HEK293 (cell line): ENCODE data around the gene HOXD12.

Experiments
- BCL11B ChIP-seq: fragments of 450-650 bp; formaldehyde crosslinking; IDR thresholded peaks from 2 replicates; pipeline ENCODE4 v1.5.1; 2016; ENCODE audit warnings: low read depth, missing biosample characterization, missing genetic modification characterization
- EGR2 ChIP-seq: fragments of 450-650 bp; formaldehyde crosslinking; IDR thresholded peaks from 2 replicates; pipeline ENCODE4 v1.5.1; 2016; ENCODE audit warnings: low read depth, missing biosample characterization, missing genetic modification characterization
- HOXA7 ChIP-seq: sonication (generic); formaldehyde crosslinking; IDR thresholded peaks from 2 replicates; pipeline ENCODE4 v1.8.1; 2022; ENCODE audit warnings: missing genetic modification reagents, borderline replicate concordance
- KLF16 ChIP-seq: fragments of 450-650 bp; formaldehyde crosslinking; IDR thresholded peaks from 2 replicates; pipeline ENCODE4 v1.5.1; 2017; ENCODE audit warnings: missing biosample characterization, missing genetic modification characterization
- KLF8 ChIP-seq: fragments of 450-650 bp; formaldehyde crosslinking; IDR thresholded peaks from 2 replicates; pipeline ENCODE4 v1.5.1; 2016; ENCODE audit warnings: missing biosample characterization, missing genetic modification characterization
- SALL2 ChIP-seq: fragments of 450-650 bp; formaldehyde crosslinking; IDR thresholded peaks from 2 replicates; pipeline ENCODE4 v1.5.0; 2017; ENCODE audit warnings: missing biosample characterization, mild to moderate bottlenecking, missing genetic modification characterization, borderline replicate concordance
- SETDB1 ChIP-seq: IDR thresholded peaks from one replicate; pipeline ENCODE4 v1.6.1; 2017; ENCODE audit warnings: mild to moderate bottlenecking, low read length, moderate library complexity, mixed read lengths; ENCODE audit not compliant: insufficient read length
- SP3 ChIP-seq: fragments of 450-650 bp; formaldehyde crosslinking; IDR thresholded peaks from 2 replicates; pipeline ENCODE4 v1.5.1; 2016; ENCODE audit warnings: missing biosample characterization, missing genetic modification characterization
- ZBTB7A ChIP-seq: fragments of 450-650 bp; formaldehyde crosslinking; IDR thresholded peaks from 2 replicates; pipeline ENCODE4 v1.5.1; 2016; ENCODE audit warnings: low read depth, missing biosample characterization, missing genetic modification characterization
- ZNF202 ChIP-seq: fragments of 450-650 bp; formaldehyde crosslinking; IDR thresholded peaks from 2 replicates; pipeline ENCODE4 v1.5.1; 2016; ENCODE audit warnings: missing biosample characterization, missing genetic modification characterization, borderline replicate concordance
- ZNF214 ChIP-seq: fragments of 450-650 bp; formaldehyde crosslinking; IDR thresholded peaks from 2 replicates; pipeline ENCODE4 v1.5.1; 2017; ENCODE audit warnings: missing biosample characterization, mild to moderate bottlenecking, missing genetic modification characterization, borderline replicate concordance
- ZNF335 ChIP-seq: fragments of 450-650 bp; formaldehyde crosslinking; conservative IDR thresholded peaks from 2 replicates; pipeline ENCODE4 v1.5.1; 2016; ENCODE audit warnings: missing biosample characterization, missing genetic modification characterization
- ZNF416 ChIP-seq: fragments of 450-650 bp; formaldehyde crosslinking; IDR thresholded peaks from 2 replicates; pipeline ENCODE4 v1.5.1; 2016; ENCODE audit warnings: missing biosample characterization, missing genetic modification characterization
- ZNF433 ChIP-seq: fragments of 450-650 bp; formaldehyde crosslinking; IDR thresholded peaks from 2 replicates; pipeline ENCODE4 v1.5.1; 2016; ENCODE audit warnings: missing biosample characterization, missing genetic modification characterization, low read depth
- ZNF560 ChIP-seq: fragments of 450-650 bp; formaldehyde crosslinking; IDR thresholded peaks from 2 replicates; pipeline ENCODE4 v1.5.1; 2017; ENCODE audit warnings: missing biosample characterization, missing genetic modification characterization, borderline replicate concordance
- ZNF571 ChIP-seq: fragments of 450-650 bp; formaldehyde crosslinking; IDR thresholded peaks from 2 replicates; pipeline ENCODE4 v1.5.0; 2017; ENCODE audit warnings: missing biosample characterization, missing genetic modification characterization
- ZNF596 ChIP-seq: fragments of 450-650 bp; IDR thresholded peaks from 2 replicates; pipeline ENCODE4 v1.5.0; 2018; ENCODE audit warnings: missing biosample characterization, mild to moderate bottlenecking, missing genetic modification characterization, moderate library complexity
- ZNF660 ChIP-seq: fragments of 450-650 bp; IDR thresholded peaks from 2 replicates; pipeline ENCODE4 v1.5.1; 2018; ENCODE audit warnings: missing biosample characterization, mild to moderate bottlenecking, missing genetic modification characterization
- ZNF776 ChIP-seq: fragments of 450-650 bp; formaldehyde crosslinking; IDR thresholded peaks from 2 replicates; pipeline ENCODE4 v1.5.0; 2017; ENCODE audit warnings: missing biosample characterization, missing genetic modification characterization, borderline replicate concordance
- ZNF791 ChIP-seq: fragments of 450-650 bp; formaldehyde crosslinking; IDR thresholded peaks from 2 replicates; pipeline ENCODE4 v1.5.1; 2016; ENCODE audit warnings: missing biosample characterization, missing genetic modification characterization
- ZNF843 ChIP-seq: fragments of 450-650 bp; formaldehyde crosslinking; IDR thresholded peaks from 2 replicates; pipeline ENCODE4 v1.5.1; 2016; ENCODE audit warnings: missing biosample characterization, missing genetic modification characterization
- ZSCAN30 ChIP-seq: fragments of 450-650 bp; IDR thresholded peaks from 2 replicates; pipeline ENCODE4 v1.5.1; 2018; ENCODE audit warnings: missing biosample characterization, mild to moderate bottlenecking, missing genetic modification characterization, moderate library complexity
- TF ChIP-seq, protein P1 (sequence below): fragments of 450-650 bp; formaldehyde crosslinking; conservative IDR thresholded peaks from 2 replicates; pipeline ENCODE4 v1.5.1; 2016; ENCODE audit warnings: low read depth, missing biosample characterization, missing genetic modification characterization
- TF ChIP-seq, protein P2 (sequence below): fragments of 450-650 bp; formaldehyde crosslinking; IDR thresholded peaks from 2 replicates; pipeline ENCODE4 v1.5.1; 2016; ENCODE audit warnings: missing biosample characterization, missing genetic modification characterization
- TF ChIP-seq, protein P3 (sequence below): fragments of 450-650 bp; formaldehyde crosslinking; IDR thresholded peaks from 2 replicates; pipeline ENCODE4 v1.5.1; 2016; ENCODE audit warnings: missing biosample characterization, missing genetic modification characterization
- TF ChIP-seq, protein P4 (sequence below): fragments of 450-650 bp; formaldehyde crosslinking; IDR thresholded peaks from 2 replicates; pipeline ENCODE4 v1.5.1; 2016; ENCODE audit warnings: missing biosample characterization, missing genetic modification characterization, borderline replicate concordance
- TF ChIP-seq, protein P5 (sequence below): fragments of 450-650 bp; formaldehyde crosslinking; IDR thresholded peaks from 2 replicates; pipeline ENCODE4 v1.5.1; 2016; ENCODE audit warnings: missing biosample characterization, missing genetic modification characterization

Gene HOXD12

DNA sequence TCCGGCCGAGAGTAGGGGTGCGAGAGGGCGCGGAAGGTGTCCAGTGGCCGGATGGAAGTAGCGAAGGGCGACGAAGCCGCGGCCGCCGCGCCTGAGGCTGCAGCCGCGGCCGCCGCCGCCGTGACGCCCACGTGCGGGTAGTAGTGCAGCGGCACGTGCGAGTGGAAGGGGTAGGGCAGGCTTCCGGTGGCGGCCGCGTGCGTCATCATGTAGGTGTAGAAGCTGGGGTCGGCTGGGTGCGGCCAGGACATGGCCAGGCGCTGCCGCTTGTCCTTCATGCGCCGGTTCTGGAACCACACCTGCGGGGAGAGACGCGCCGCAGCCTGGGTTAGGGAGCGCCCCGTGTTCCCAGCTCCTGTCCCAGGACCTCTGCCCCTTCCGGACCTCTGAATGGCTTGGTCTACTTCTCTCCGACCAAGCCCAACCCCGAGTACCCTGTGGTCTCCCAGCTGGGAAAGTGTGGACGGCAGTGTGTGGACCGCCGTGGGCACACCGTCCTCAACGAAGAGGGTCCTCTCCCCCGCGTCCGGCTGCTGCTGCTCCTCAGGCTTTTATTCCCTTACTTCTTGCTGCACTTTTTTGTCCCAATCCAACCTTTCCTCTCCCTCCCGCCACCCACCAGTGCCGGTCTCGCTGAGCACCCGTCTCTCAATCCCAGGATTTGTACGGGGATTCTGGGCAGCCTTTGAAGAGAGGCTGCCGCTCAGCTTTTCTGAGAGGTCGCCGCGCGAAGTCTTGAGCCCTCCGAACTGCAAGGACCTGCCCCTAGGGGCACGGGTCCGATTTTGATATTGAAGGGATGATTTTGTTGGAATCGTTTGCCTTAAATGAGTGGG, 18.8 kb upstream of the HOXD12 start (continued):
- TF ChIP-seq, protein P1, sequence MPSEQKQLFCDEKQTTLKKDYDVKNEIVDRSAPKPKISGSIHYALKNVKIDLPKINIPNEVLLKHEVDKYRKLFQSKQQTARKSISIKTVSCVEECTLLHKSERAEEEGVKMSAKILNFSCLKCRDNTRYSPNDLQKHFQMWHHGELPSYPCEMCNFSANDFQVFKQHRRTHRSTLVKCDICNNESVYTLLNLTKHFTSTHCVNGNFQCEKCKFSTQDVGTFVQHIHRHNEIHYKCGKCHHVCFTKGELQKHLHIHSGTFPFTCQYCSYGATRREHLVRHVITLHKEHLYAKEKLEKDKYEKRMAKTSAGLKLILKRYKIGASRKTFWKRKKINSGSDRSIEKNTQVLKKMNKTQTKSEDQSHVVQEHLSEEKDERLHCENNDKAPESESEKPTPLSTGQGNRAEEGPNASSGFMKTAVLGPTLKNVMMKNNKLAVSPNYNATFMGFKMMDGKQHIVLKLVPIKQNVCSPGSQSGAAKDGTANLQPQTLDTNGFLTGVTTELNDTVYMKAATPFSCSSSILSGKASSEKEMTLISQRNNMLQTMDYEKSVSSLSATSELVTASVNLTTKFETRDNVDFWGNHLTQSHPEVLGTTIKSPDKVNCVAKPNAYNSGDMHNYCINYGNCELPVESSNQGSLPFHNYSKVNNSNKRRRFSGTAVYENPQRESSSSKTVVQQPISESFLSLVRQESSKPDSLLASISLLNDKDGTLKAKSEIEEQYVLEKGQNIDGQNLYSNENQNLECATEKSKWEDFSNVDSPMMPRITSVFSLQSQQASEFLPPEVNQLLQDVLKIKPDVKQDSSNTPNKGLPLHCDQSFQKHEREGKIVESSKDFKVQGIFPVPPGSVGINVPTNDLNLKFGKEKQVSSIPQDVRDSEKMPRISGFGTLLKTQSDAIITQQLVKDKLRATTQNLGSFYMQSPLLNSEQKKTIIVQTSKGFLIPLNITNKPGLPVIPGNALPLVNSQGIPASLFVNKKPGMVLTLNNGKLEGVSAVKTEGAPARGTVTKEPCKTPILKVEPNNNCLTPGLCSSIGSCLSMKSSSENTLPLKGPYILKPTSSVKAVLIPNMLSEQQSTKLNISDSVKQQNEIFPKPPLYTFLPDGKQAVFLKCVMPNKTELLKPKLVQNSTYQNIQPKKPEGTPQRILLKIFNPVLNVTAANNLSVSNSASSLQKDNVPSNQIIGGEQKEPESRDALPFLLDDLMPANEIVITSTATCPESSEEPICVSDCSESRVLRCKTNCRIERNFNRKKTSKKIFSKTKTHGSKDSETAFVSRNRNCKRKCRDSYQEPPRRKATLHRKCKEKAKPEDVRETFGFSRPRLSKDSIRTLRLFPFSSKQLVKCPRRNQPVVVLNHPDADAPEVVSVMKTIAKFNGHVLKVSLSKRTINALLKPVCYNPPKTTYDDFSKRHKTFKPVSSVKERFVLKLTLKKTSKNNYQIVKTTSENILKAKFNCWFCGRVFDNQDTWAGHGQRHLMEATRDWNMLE (tag by site-specific recombination), result no peak
- TF ChIP-seq ZNF433 (tag by site-specific recombination) (no peak), HOXA7 (CRISPR knock-in tag) (no peak), ZNF214 (no peak), BCL11B (no peak), ZNF660 (tag by site-specific recombination) (peak; percentile 26; the same call in 1 of the 2 replicates), SETDB1 (peak; percentile 88), EGR2 (tag by site-specific recombination) (no peak), SP3 (tag by site-specific recombination) (no peak), ZNF843 (no peak), ZNF571 (tag by site-specific recombination) (no peak), ZNF335 (tag by site-specific recombination) (peak; percentile 33), SALL2 (no peak), ZSCAN30 (tag by site-specific recombination) (peak; percentile 54; the same call in 1 of the 2 replicates), ZNF560 (tag by site-specific recombination) (peak; percentile 72; the same call in 1 of the 2 replicates), ZNF791 (no peak), ZNF776 (tag by site-specific recombination) (no peak), KLF16 (tag by site-specific recombination) (no peak), ZNF596 (tag by site-specific recombination) (no peak), ZBTB7A (tag by site-specific recombination) (no peak), ZNF416 (tag by site-specific recombination) (no peak), ZNF202 (tag by site-specific recombination) (peak; percentile 21; the same call in 1 of the 2 replicates), KLF8 (tag by site-specific recombination) (no peak)
- TF ChIP-seq, protein P2, sequence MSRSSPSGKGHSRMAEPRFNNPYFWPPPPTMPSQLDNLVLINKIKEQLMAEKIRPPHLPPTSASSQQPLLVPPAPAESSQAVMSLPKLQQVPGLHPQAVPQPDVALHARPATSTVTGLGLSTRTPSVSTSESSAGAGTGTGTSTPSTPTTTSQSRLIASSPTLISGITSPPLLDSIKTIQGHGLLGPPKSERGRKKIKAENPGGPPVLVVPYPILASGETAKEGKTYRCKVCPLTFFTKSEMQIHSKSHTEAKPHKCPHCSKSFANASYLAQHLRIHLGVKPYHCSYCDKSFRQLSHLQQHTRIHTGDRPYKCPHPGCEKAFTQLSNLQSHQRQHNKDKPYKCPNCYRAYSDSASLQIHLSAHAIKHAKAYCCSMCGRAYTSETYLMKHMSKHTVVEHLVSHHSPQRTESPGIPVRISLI, result no peak
- TF ChIP-seq, protein P3, sequence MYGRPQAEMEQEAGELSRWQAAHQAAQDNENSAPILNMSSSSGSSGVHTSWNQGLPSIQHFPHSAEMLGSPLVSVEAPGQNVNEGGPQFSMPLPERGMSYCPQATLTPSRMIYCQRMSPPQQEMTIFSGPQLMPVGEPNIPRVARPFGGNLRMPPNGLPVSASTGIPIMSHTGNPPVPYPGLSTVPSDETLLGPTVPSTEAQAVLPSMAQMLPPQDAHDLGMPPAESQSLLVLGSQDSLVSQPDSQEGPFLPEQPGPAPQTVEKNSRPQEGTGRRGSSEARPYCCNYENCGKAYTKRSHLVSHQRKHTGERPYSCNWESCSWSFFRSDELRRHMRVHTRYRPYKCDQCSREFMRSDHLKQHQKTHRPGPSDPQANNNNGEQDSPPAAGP (tag by site-specific recombination), result no peak
- TF ChIP-seq, protein P4, sequence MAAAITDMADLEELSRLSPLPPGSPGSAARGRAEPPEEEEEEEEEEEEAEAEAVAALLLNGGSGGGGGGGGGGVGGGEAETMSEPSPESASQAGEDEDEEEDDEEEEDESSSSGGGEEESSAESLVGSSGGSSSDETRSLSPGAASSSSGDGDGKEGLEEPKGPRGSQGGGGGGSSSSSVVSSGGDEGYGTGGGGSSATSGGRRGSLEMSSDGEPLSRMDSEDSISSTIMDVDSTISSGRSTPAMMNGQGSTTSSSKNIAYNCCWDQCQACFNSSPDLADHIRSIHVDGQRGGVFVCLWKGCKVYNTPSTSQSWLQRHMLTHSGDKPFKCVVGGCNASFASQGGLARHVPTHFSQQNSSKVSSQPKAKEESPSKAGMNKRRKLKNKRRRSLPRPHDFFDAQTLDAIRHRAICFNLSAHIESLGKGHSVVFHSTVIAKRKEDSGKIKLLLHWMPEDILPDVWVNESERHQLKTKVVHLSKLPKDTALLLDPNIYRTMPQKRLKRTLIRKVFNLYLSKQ (tag by site-specific recombination), result no peak
- TF ChIP-seq, protein P5, sequence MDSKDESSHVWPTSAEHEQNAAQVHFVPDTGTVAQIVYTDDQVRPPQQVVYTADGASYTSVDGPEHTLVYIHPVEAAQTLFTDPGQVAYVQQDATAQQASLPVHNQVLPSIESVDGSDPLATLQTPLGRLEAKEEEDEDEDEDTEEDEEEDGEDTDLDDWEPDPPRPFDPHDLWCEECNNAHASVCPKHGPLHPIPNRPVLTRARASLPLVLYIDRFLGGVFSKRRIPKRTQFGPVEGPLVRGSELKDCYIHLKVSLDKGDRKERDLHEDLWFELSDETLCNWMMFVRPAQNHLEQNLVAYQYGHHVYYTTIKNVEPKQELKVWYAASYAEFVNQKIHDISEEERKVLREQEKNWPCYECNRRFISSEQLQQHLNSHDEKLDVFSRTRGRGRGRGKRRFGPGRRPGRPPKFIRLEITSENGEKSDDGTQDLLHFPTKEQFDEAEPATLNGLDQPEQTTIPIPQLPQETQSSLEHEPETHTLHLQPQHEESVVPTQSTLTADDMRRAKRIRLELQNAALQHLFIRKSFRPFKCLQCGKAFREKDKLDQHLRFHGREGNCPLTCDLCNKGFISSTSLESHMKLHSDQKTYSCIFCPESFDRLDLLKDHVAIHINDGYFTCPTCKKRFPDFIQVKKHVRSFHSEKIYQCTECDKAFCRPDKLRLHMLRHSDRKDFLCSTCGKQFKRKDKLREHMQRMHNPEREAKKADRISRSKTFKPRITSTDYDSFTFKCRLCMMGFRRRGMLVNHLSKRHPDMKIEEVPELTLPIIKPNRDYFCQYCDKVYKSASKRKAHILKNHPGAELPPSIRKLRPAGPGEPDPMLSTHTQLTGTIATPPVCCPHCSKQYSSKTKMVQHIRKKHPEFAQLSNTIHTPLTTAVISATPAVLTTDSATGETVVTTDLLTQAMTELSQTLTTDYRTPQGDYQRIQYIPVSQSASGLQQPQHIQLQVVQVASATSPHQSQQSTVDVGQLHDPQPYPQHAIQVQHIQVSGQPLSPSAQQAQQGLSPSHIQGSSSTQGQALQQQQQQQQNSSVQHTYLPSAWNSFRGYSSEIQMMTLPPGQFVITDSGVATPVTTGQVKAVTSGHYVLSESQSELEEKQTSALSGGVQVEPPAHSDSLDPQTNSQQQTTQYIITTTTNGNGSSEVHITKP, result no peak
